ENCODE measurements around the gene GART.

- TF ChIP-seq, protein P1, sequence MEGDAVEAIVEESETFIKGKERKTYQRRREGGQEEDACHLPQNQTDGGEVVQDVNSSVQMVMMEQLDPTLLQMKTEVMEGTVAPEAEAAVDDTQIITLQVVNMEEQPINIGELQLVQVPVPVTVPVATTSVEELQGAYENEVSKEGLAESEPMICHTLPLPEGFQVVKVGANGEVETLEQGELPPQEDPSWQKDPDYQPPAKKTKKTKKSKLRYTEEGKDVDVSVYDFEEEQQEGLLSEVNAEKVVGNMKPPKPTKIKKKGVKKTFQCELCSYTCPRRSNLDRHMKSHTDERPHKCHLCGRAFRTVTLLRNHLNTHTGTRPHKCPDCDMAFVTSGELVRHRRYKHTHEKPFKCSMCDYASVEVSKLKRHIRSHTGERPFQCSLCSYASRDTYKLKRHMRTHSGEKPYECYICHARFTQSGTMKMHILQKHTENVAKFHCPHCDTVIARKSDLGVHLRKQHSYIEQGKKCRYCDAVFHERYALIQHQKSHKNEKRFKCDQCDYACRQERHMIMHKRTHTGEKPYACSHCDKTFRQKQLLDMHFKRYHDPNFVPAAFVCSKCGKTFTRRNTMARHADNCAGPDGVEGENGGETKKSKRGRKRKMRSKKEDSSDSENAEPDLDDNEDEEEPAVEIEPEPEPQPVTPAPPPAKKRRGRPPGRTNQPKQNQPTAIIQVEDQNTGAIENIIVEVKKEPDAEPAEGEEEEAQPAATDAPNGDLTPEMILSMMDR (IDR thresholded peaks at IDR 0.05): no peak
- TF ChIP-seq POLR2A (IDR thresholded peaks at IDR 0.05): no peak
Measured at GRCh38 chr21:33511639-33512038, 30.3 kb downstream of the GART start.
